Lung (tissue), 12 donors: Measurements from ENCODE around the gene RARG. TPM values are rescaled to one million over a fixed set of nuclear protein-coding genes. Genes with fewer than 3 reads are reported as not detected.

Experiments
- ATAC-seq: fragments of 200-7000 bp; cut with Tn5 transposase; one replicate; pipeline ENCODE4 v1.9.1; 2020; ENCODE audit warnings: moderate number of reproducible peaks; ENCODE audit not compliant: insufficient read depth, low FRiP score
- DNase-seq, 3 donors: peaks; one replicate each; pipeline ENCODE4 v3.0.0-alpha.2; 2013 to 2017
- H3K27ac ChIP-seq, 2 donors: one replicate each; pipeline ENCODE4 v1.5.1; 2013; ENCODE audit warnings: mild to moderate bottlenecking in 2 of 2, moderate library complexity in 2 of 2, control low read depth in 1 of 2, inconsistent platforms in 1 of 2, low read depth in 1 of 2, low read length in 1 of 2
- H3K27me3 ChIP-seq, 3 donors: one replicate each; pipeline ENCODE4 v1.5.1; 2013; ENCODE audit warnings: low read length in 2 of 3; ENCODE audit not compliant: control insufficient read depth in 3 of 3, insufficient read depth in 3 of 3
- H3K36me3 ChIP-seq, 4 donors: one replicate each; pipeline ENCODE4 v1.5.1; 2013; ENCODE audit warnings: low read length in 4 of 4, mild to moderate bottlenecking in 1 of 4, moderate library complexity in 1 of 4; ENCODE audit not compliant: control insufficient read depth in 4 of 4, insufficient read depth in 4 of 4
- H3K4me1 ChIP-seq, 5 donors: one replicate each; pipeline ENCODE4 v1.5.1; 2013; ENCODE audit warnings: low read length in 5 of 5, mild to moderate bottlenecking in 2 of 5, moderate library complexity in 1 of 5; ENCODE audit not compliant: control insufficient read depth in 5 of 5, insufficient read depth in 5 of 5
- H3K4me3 ChIP-seq: one replicate; pipeline ENCODE4 v1.5.1; 2013; ENCODE audit warnings: mild to moderate bottlenecking, control low read depth, moderate library complexity
- H3K9ac ChIP-seq, 2 donors: one replicate each; pipeline ENCODE4 v1.5.1; 2013; ENCODE audit warnings: low read length in 2 of 2, control low read depth in 1 of 2; ENCODE audit not compliant: insufficient read depth in 1 of 2
- H3K9me3 ChIP-seq, 4 donors: one replicate each; pipeline ENCODE4 v1.5.1; 2013; ENCODE audit warnings: low read length in 3 of 4, mild to moderate bottlenecking in 1 of 4, moderate library complexity in 1 of 4; ENCODE audit not compliant: control insufficient read depth in 4 of 4, insufficient read depth in 3 of 4
- WGBS, 2 donors: extraction: QIAGEN DNeasy Blood & Tissue Kit; methylation state at CpG; one replicate each; pipeline ENCODE4 v1.1.7; 2013; 5-methylcytosine and 5-hydroxymethylcytosine counted together
- polyA plus RNA-seq, 2 donors: library from polyadenylated mRNA; stranded (reverse); fragments of 200-250 nt; gene quantifications; one replicate each; pipeline ENCODE4 v1.2.1, GENCODE V29; 2013
- total RNA-seq, 2 donors: library from RNA; depleted of rRNA in 1 of 2; stranded (reverse); fragments of >200 nt in 1 of 2; gene quantifications; one replicate each; pipeline ENCODE4 v1.2.1, GENCODE V29; 2014 to 2021
- TF ChIP-seq, protein P1 (sequence below): IDR thresholded peaks from 2 replicates; pipeline ENCODE4 v1.5.1; 2012; ENCODE audit warnings: mild to moderate bottlenecking; ENCODE audit errors: control extremely low read depth, extremely low read depth
- donor health status: control.
- donor health status: control.
- donor health status: Bipolar disorder and iron deficiency.
- donor health status: healthy.
- donor health status: DM: yes; HTN: yes; CAD: no.

The RARG gene
- total and polyA plus RNA-seq, 4 donors: 12.0 to 29.7 (median 21.0) TPM

DNA sequence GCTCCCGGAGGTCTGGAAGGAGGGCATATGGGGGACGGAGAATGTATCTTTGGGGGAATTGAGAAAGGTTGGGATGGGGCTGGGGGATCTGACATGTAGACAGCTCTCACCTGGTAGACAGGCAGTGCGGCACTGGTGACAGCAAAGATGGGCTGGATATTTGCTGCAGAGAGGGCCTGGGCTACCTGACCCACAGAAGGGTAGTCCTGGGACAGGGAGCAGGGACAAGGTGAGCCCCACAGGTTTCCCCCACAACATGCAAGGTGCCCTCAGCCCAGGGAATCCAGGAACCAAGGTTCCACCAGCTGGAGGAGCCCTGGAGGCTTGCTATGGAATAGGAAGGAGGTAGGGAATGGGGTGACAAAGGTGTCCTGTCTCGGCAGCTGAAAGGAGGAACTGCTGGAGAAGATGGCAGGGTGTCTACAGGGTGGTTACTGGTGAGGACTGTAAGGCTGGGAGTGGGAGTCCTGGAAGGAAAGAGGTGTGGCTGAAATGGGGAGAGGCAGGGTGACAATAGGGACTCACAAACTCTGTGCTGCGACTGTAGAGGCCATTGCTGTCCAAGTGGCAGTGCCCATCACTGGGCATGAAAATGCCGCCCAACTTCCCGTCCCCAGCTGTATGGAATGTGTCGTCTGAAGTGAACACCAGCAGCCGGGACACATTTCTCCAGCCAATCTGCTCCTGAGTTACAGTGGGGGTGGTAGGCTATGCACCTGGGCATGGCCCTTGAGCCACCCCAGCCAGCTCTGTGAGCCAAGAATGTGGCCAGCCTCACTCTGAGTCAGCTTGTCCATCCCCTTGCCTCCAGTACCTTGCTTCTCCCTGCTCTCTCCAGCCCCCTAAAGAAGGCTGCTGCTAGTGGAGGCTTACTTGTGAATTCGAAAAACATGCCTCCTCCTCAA lies 36.2 kb downstream of the RARG start:
- H3K36me3 ChIP-seq: peaks cover 0 to 13% (median 2%) of the 10 kb centered on the region in 4 donors
- H3K27me3 ChIP-seq: no peaks in the 10 kb centered on the region
- no peak overlapping the region for H3K4me3 ChIP-seq
- H3K4me1 ChIP-seq: peaks cover 0 to 10% (median 0%) of the 10 kb centered on the region in 5 donors
- WGBS, 2 donors: 81 to 88% methylated on average over 10 of the region's 10 CpGs
- H3K27ac ChIP-seq: no peak overlapping the region
- H3K9ac ChIP-seq: no peak overlapping the region
- no peaks in the 10 kb centered on the region for H3K9me3 ChIP-seq
- DNase-seq (no peak), ATAC-seq (no peak)
- TF ChIP-seq, protein P1, sequence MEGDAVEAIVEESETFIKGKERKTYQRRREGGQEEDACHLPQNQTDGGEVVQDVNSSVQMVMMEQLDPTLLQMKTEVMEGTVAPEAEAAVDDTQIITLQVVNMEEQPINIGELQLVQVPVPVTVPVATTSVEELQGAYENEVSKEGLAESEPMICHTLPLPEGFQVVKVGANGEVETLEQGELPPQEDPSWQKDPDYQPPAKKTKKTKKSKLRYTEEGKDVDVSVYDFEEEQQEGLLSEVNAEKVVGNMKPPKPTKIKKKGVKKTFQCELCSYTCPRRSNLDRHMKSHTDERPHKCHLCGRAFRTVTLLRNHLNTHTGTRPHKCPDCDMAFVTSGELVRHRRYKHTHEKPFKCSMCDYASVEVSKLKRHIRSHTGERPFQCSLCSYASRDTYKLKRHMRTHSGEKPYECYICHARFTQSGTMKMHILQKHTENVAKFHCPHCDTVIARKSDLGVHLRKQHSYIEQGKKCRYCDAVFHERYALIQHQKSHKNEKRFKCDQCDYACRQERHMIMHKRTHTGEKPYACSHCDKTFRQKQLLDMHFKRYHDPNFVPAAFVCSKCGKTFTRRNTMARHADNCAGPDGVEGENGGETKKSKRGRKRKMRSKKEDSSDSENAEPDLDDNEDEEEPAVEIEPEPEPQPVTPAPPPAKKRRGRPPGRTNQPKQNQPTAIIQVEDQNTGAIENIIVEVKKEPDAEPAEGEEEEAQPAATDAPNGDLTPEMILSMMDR: no peak

DNA sequence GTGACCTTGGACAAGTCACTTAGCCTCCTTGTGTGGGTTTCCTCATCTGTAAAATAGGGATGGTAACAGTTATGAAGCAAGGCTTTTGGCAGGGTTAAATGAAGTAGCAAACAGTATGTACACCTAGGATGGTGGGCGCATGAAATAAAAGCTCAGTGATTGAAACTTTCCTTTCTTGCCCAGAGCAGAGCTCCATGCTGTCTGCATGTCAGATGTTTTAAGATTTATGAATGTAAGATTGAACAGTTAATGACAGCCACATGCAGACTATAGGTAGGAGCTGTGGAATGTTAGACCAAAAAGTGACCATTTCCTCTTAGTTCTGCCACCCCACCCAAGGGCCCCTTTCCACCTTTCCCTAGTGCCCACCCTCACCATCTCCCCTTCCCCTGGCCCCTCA lies 37.0 kb downstream of the RARG start:
- Histone ChIP-seq H3K9ac (no peak overlapping the region), H3K9me3 (no peaks in the 10 kb centered on the region), H3K4me1 (peaks cover 0 to 10% (median 0%) of the 10 kb centered on the region in 5 donors), H3K27ac (no peak overlapping the region), H3K27me3 (no peaks in the 10 kb centered on the region), H3K36me3 (peaks cover 0 to 13% (median 2%) of the 10 kb centered on the region in 4 donors), H3K4me3 (no peak overlapping the region)
- DNase-seq (no peak), ATAC-seq (no peak)
- WGBS, 2 donors: 97 to 98% methylated on average over 1 of the region's 1 CpG
- TF ChIP-seq, protein P1: no peak

DNA sequence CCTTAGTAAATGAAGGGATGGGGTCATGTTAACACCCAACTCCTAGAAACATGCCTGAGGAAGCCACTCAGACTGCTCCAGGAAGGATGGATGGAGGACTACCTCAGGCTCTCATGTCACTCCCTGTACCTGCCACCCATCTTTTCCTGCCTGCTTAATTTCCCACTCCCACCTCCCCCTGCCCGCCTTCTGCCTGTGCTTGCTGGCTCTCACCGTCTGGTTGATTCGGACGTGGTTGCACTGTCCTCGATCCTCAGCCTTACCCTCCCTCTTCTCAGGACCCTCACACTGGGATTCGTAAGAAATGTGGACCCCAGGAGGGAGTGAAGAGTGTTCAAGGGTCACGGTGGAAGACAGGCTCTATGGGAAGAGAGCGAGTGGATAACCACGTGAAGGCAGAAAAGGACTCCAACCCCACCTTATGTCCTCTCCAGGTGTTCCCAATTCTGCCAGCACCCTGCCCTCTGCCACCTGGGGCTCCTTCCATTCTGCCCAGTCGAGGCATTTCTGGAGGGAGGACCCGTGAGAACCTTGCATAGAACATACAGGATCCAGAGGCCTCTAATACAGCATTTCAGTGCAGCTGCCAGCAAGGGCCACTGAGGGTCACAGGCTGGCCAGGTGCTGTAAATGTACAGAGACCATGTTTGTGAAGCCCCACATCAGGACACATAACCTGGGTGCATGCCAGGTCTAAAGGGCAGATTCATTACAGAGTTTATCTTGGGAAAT lies 37.9 kb downstream of the RARG start:
- DNase-seq (no peak), ATAC-seq (no peak)
- Histone ChIP-seq H3K9me3 (no peaks in the 10 kb centered on the region), H3K4me1 (peaks cover 0 to 10% (median 0%) of the 10 kb centered on the region in 5 donors), H3K27me3 (no peaks in the 10 kb centered on the region), H3K27ac (no peak overlapping the region), H3K36me3 (peaks cover 0 to 13% (median 2%) of the 10 kb centered on the region in 4 donors), H3K9ac (no peak overlapping the region), H3K4me3 (no peak overlapping the region)
- TF ChIP-seq, protein P1: no peak
- 75 to 85% methylated on average over 11 of the region's 11 CpGs for WGBS, 2 donors
